Frontal cortex (tissue), 4 donors: ENCODE results near the gene PNLIP. TPM values are rescaled to one million over a fixed set of nuclear protein-coding genes. Genes with fewer than 3 reads are reported as not detected.

Experiments
- DNase-seq, 2 donors: peaks; one replicate each; pipeline ENCODE4 v3.0.0; 2012; ENCODE audit warnings: low spot score in 2 of 2
- FAIRE-seq: peaks from 2 replicates; lab custom pipeline; 2012; peaks lifted over from hg19 to GRCh38; lab: Jason Lieb, UNC
- total RNA-seq: library from RNA; depleted of rRNA; stranded (reverse); fragments of >200 nt; gene quantifications from one replicate; pipeline ENCODE4 v1.2.3, GENCODE V29; 2014
- donor health status: control.
- donor health status: control.
- donor health status: control.

The PNLIP gene
- total RNA-seq, 1 donor from 2014 or later = not detected

DNA sequence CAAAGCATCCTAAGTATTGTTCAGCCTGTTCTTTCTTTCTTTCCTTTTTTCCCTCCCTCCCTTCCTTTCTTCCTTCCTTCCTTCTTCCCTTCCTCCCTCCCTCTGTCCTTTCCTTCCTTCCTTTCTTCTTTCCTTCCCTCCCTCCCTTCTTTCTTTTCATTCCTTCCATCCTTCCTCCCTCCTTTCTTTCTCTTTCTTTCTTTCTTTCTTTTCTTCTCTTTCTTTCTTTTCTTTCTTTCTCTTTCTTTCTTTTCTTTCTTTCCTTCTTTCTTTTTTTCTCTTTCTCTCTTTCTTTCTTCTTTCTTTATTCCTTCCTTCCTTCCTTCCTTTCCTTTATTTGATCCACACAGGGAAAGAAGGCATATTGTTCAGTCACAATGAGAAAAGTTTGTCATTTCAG lies 21.2 kb downstream of the PNLIP start:
- FAIRE-seq = no peak
- no peak for DNase-seq

DNA sequence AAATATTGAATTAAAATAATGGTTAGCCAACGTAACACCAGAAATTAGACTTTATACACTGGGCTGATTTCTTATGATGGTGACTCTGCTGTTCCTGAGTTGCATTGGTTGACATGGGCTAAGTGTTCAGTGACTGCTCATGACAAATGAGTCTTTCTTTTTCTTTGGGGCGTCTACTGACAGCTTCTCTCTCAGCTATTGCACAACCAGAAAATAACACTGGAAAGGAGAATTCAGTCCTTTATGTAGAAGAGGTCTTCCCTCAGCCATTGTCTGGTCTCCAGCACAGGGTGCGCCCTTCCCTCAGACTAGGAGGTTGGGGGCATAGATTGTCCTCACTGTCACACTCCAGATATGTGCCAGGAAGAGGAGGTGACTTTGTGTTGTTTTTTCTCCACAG lies 21.6 kb downstream of the PNLIP start:
- FAIRE-seq = no peak
- DNase-seq = no peak

DNA sequence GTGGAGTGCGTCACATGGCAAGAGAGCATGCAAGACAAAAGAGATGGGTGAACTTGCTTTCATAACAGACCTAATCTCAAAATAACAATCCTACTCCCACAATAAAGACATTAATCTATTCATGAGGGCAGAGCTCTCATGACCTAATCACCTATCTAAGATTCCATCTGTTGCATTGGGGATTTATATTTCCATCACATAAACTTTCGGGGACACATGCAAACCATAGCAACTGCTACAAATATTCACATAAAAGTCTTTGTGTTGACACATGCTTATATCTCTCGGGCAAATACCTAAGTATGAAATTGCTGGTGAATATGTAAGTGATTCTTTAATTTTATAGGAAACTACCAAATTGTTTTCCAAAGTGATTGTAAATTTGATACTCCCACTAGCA lies 29.1 kb downstream of the PNLIP start:
- no peak for FAIRE-seq

DNA sequence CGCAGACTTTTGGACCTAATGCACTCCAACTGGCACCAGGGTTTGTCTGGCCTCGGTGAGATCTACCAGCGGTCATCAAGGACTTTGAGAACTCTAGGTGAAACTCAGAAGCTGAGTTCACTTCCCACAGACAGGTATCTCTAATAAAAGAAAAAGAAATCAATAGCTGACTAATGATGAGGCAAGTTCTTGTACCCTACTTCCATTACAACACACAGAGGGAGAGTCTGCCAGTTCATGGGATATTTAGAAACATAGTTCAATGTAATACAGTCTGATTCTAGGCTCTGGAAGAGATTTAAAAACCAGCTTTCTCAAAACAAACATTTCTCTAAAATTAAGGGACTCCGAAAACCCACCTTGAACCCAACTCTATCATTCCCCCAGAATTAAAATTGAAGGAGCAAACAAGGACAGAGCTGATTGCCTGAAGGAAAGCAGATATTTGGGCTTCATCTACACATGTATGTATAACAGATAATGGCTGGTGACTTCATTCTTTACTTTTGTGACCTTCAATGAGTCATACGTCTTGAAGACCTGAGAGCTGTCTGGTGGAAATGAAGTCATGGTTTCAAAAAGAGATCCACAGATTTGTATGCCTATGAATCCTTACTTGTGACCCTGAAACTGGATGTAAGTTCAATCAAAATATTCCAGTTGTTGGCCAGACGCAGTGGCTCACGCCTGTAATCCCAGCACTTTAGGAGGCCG lies 42.3 kb downstream of the PNLIP start:
- DNase-seq = no peak
- FAIRE-seq = no peak

More for the DNA sequence above, 29.1 kb downstream of the PNLIP start:
- no peak for DNase-seq

DNA sequence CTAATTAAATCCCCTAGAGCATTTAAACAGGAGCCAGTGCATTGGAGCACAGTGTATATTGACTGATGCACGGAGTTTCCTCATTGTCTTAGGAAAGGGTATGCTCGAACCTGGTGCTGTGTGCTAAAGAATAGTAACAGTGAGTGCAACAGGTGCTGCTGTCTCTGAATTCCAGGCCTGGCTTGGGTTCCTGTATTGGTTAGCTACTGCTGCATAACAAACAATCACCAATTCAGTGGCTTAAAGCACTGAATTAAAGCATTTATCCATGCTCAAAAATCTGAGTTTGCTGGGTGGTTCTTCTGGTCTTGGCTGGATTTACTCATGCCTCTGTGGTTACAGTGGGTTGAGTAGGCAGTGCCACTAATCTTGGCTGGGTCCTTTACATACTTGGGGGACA lies 43.3 kb downstream of the PNLIP start:
- FAIRE-seq (no peak), DNase-seq (no peak)

DNA sequence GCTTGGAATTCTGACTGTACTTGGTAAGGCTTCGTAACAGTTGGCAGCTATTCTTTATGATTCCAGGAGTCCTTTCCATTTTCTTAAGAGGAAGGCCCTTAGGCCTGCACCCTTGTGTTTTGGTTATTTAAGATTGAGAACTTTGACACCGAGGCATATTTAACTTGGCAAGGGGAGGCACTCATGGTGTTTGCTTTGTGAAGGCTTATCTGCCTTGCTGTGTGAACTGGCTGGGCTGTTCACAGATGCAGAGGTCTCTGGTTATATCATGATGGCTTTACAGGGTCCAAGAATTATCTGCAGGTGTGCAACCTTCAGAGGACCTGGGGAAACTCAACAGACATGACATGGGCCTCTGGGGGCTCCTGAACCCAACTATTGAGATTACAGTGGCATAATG lies 44.2 kb downstream of the PNLIP start:
- FAIRE-seq = no peak
- no peak for DNase-seq

DNA sequence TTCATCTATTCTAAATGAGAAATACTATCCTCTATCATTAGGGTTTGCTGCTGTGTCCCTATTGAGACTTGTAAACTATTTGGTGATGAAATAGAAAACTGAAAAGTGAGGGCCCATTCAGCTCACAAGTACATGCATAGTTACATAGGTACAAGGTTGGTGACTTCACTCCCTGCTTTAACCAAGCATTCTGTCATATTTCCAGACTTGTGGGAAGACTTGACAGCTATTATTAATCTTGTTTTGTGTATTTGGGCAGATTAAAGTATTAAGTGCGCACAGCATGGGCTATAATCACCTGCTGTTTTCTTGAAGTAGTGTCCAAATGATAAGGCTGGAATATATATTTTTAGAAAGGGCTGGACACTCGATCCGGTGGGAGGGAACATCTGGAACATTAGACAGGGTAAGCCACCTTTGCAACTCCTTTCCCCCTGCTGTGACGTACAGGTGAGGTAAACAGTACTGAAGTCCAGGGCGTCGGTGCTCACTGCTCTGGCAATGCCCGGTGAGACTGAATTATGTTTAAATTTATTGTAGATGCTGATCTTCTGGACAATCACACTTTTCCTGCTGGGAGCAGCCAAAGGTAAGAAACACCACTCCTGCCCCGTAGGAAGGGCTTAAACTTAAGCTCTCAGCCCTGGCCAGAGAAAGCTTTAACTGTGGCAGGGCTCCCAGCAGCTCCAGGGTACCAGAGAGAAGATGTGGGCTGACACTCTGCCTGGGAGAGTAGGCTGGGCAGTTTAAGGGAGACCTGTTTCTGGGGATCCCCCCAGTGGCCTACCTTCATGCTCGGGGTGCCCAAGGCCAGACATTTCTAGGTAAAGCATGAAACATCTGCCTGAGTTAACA lies 45.1 kb downstream of the PNLIP start, which contains the start of gene PNLIPRP1:
TSS of gene PNLIPRP1 (plus strand) at position 370 of the 855 bp plus-strand sequence. CDS start at position 541, 171 bp downstream.
- DNase-seq (no peak), FAIRE-seq (no peak)

DNA sequence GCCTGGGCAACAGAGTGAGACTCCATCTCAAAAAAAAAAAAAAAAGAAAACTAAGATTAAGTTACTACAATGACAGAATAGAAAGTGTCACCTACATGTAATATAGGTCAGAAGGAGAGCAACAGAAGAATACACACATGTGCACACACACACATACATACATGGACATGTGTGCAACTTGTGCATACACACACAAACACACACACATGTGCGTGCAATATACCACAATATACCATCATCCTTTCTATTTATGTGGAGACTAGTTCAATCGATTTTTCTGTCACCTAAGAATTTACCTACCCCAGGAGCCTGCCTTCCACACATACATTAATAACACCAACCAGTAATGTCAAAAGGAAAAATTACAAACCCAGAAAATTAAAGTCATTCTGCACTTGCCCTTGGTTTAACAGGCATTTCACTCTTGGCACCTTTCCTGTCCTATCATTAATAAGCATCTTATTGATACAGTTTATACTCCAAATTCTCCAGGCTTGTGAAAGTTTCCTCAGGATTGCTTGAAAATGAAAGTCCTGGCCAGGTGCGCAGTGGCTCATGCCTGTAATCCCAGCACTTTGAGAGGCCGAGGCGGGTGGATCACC lies 47.5 kb downstream of the PNLIP start:
- DNase-seq (no peak), FAIRE-seq (no peak)

DNA sequence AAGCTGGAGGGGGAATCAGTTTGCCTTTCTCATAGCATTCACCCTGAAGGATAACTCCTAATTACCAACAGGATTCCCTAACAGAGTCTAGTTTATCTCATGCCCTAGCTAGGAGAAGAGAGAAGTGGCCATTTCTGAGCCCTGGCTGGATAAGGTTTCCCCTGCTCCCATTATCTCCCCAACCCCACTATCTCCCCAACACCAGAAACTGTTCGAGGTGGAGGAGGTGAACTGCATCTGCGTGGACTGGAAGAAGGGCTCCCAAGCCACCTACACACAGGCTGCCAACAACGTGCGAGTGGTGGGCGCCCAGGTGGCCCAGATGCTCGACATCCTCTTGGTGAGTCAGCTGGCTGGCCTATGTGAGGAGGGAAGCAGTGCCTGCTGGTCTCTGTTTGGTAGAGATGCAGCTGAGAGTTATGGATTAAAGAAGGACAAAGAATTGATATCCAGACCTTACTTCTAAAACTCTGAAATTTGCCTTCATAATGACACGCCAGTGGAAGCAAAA lies 48.8 kb downstream of the PNLIP start:
- DNase-seq (no peak), FAIRE-seq (no peak)

DNA sequence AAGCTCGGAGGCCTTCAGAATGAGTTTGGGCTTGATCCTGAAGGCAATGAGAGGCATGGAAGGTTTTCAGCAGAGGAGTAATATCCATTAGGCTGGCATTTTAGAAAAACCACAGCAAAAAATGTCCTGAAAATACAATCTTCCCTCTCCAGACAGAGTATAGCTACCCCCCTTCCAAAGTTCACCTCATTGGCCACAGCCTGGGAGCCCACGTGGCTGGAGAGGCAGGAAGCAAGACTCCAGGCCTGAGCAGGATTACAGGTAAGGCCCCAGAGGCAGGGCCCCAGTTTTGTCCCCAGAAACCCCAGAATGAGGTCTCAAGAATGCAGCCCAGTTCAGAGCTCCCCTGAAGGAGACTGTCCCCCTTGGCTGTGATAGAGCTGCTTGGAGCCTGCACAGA lies 50.3 kb downstream of the PNLIP start:
- FAIRE-seq (no peak), DNase-seq (no peak)

DNA sequence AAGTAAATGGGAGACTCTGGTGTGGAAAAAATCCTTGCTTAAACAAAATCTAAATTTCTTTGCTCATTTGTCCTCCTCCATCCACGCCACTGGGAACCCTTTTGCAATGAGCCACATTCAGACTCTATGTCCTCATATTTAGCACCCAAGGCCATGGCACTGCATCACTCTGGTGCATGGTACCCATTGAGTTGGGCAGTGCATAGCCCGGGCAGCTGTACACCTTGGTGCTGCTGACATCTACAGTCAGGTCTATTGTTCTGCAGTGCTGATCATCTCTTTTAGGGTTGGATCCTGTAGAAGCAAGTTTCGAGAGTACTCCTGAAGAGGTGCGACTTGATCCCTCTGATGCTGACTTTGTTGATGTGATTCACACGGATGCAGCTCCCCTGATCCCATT lies 51.8 kb downstream of the PNLIP start:
- DNase-seq = no peak
- FAIRE-seq = no peak

DNA sequence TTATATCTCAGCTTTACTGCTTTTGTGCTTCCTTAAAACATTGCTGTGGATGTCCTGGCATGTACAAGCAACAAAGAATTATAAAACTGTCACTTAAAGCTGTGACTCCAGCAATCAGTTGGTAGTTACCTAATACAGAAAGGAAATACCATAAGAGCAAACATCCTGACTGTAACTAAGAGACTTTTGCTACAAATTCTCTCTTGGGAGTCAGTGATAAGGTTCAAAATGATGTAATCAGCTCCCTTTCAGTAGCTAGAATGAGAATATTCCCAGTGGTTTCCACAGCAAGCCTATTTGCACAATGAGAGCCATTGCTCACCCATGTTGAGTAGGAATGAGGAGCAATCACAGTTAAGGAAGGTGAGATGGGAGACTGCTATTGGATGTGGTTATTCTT lies 52.6 kb downstream of the PNLIP start:
- no peak for DNase-seq
- FAIRE-seq = no peak

DNA sequence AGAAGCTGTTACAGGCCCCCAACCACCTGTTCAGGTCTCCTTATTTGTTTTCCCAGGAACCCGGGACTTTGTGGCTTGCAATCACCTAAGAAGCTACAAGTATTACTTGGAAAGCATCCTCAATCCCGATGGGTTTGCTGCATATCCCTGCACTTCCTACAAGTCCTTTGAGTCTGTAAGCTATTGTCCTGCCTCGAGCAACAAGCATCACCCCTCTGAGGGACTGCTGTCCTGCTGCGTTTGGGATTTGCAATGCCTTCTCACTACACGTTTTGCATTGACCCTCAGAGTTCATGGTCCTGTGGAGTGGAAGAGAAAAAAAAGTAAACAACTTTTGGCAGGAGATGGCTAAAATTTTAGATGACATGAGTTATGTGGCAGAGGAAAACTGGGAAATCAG lies 54.3 kb downstream of the PNLIP start:
- FAIRE-seq = no peak

DNA sequence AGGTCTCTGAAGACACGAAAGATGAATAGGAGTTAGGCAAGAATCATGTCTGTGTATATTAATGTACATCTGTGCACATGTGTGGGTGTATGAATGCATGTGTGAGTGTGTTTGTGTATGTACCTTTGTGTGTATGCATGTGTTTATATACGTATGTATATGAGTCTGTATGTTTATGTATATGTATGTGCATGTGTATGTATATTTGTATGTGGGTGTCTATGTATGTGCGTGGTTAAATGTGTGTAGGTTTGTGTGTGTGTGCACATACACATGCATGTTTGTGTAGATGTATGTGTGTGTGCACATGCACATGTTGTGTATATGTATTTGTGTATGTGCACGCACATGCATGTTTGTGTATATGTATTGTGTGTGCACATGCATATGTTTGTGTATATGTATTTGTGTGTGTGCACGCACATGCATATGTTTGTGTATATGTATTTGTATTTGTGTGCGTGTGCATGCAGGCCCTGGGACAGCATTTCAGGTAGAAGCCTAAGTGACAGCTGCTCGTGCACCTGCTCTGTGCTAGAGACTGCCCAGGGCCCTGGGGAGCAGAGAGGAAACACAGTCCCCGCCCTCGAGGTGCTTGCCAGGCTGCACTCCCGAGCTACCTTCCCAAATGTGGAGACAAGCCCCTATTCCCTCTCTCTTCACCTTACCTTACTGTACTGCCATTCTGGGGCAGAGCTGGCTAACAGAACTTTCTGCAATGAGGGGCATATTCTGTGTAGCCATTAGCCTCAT lies 57.1 kb downstream of the PNLIP start:
- DNase-seq = no peak
- FAIRE-seq = no peak

More for the DNA sequence above, 54.3 kb downstream of the PNLIP start:
- DNase-seq = no peak

DNA sequence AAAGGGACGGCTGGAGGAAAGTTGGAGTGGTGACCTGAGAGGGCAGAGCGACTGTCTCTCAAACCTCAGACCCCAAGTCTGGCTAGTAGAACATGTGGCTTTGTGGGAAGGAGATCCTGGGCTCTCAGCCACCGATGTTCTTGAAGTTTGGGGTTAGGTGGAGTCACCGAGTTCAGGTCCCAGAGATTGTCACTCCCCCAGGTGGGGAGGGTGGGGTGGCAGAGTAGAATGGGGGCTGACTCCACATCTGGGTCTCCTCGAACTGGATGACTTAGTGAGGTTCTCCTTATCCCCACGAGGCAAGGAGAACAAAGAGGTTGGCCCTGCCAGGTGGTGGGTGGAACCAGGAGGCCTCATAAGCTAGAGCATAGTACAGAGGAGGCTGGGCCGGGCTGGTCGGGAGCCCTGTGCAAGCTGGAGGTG lies 60.3 kb downstream of the PNLIP start:
- FAIRE-seq (no peak), DNase-seq (no peak)

DNA sequence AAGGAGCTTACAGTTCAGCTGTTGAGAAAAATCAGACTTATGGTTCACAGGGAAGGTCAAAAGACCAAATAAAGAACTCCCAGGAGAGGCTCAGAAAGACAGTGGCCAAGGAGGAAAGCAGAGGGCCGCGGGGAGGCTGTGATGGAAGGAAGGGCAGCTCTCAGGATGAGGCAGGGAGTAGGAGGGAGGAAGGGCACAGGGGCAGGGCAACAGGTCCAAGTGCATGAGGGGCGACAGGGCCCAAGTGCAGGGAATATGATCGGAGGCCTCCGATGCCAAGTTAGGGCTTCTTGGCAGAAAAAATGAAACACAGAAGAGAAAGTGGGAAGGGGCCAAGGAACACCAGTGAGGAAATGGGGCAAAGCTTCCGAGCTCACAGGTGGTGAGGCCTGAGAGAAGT lies 61.6 kb downstream of the PNLIP start:
- no peak for FAIRE-seq
- DNase-seq = no peak

DNA sequence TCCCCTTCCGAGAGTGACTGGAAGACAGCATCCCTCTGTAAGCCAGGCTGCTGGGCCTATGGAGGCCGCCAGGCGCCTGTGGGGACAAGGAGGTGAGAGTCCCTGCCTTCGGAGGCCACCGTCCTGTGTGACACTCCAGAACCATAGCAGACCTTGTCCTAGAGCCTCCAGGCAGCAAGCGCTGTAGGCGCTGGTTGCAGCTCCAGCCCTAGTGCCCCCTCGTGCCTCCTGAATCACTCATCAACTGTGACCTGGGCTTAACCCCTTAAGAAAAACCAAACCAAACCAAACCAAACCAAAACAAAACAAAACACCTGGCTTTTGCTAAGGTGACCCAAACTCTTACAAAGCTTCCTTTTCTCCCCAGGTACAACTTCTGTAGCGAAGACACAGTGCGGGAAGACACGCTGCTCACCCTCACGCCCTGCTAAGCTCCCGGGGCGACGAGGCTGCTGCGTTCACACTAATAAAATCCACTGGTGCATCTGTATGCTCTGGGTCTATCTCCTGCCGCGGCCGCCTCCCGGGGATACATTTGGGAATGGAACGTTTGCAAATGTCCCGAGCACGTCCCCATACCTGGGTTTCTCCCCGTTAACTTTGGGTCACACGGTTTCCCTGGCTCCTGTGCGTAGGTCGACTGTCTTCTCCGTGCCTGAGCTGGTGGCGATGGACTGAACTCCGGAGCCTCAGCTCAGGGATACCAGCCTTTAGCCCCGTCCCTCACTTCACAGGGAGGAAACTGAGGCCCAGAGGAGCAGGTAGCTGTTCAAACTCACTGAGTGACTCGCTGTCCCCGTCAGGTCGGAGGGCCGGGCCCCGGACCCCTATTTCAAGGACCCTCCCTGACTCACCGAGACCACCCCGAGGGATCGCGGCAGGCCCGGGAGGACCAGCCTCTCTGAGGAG lies 63.2 kb downstream of the PNLIP start:
- no peak for FAIRE-seq
- no peak for DNase-seq

DNA sequence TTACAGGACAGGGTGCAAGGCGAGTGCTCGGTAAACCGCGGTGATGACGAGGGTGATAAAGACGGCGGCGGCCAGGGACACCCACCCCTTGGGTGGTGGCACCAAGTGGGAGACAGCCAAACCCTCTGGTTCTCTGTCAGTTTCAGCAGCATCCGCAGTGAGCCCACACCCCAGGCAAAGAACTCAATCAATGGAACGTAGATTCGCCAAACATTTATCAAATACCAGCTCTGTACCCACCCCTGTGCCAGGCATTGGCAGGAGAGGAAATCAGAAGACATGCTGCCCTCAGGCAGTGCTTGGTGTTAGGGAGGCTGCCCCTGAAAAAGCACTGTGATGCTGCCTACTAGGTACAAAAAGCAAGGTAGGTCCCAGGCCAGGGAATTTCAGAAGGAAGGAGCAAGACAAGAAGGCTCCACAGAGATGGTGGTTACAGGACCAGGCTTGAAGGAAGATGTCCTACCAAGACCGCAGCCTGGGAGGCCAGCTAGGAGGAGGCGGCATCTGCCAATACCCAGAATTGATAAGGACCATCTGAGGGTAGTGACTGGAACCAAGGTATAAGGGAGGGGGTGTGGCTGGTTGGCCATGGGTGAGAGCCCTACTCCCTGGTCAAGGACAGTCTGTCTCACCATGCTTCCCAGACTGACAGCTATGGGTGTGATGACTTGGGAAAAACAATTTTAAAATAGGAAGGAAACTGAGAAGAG lies 64.9 kb downstream of the PNLIP start:
- no peak for FAIRE-seq
- DNase-seq = no peak
